SJSA1 (cell line): ENCODE measurements around the gene F11R. TPM values are rescaled to one million over a fixed set of nuclear protein-coding genes. Genes with fewer than 3 reads are reported as not detected.

Source experiments
- DNase-seq, 2 experiments: peaks; one replicate each; pipeline ENCODE4 v3.0.0-alpha.2; 2015 to 2020; ENCODE audit warnings: low spot score in 2 of 2, low read depth in 1 of 2
- H3K27ac ChIP-seq: fragments of 250-450 bp; sonication (Bioruptor Pico); 2 replicates; pipeline ENCODE4 v1.5.1; 2020; ENCODE audit warnings: mild to moderate bottlenecking, moderate library complexity
- H3K27me3 ChIP-seq: fragments of 250-450 bp; sonication (Bioruptor Pico); replicated peaks from 2 replicates; pipeline ENCODE4 v1.5.1; 2020; ENCODE audit warnings: mild to moderate bottlenecking, moderate library complexity
- H3K36me3 ChIP-seq: fragments of 250-450 bp; sonication (Bioruptor Pico); 2 replicates; pipeline ENCODE4 v1.5.1; 2020; ENCODE audit warnings: mild to moderate bottlenecking
- H3K4me1 ChIP-seq: fragments of 250-450 bp; sonication (Bioruptor Pico); replicated peaks from 2 replicates; pipeline ENCODE4 v1.6.1; 2021; ENCODE audit warnings: mild to moderate bottlenecking
- H3K4me3 ChIP-seq: fragments of 250-450 bp; sonication (Bioruptor Pico); 2 replicates; pipeline ENCODE4 v1.5.1; 2020; ENCODE audit warnings: mild to moderate bottlenecking
- H3K9me3 ChIP-seq: fragments of 250-450 bp; sonication (Bioruptor Pico); replicated peaks from 2 replicates; pipeline ENCODE4 v1.5.1; 2020; ENCODE audit warnings: mild to moderate bottlenecking
- total RNA-seq: library from RNA; depleted of rRNA; stranded (reverse); fragments of >200 nt; shearing (Covaris generic); gene quantifications from 2 replicates; pipeline ENCODE4 v1.2.3, GENCODE V29; 2014

F11R gene
- total RNA-seq, 1 experiment from 2014 or later = 3.2 TPM

- Histone ChIP-seq H3K36me3 (peaks cover 6% of the 10 kb centered on the region), H3K27me3 (no peaks in the 10 kb centered on the region), H3K27ac (no peak overlapping the region), H3K9me3 (no peaks in the 10 kb centered on the region), H3K4me3 (no peak overlapping the region), H3K4me1 (peaks cover 4% of the 10 kb centered on the region)
- no peak for DNase-seq
These were observed 28.2 kb upstream of the F11R start for GRCh38 chr1:161048949-161049722.

GRCh38 chr1:161047436-161048420 lies 26.8 kb upstream of the F11R start:
- DNase-seq = no peak
- Histone ChIP-seq H3K4me3 (no peak overlapping the region), H3K9me3 (no peaks in the 10 kb centered on the region), H3K36me3 (peaks cover 14% of the 10 kb centered on the region), H3K4me1 (peaks cover 6% of the 10 kb centered on the region), H3K27me3 (no peaks in the 10 kb centered on the region), H3K27ac (no peak overlapping the region)

GRCh38 chr1:161046605-161047228 lies 25.8 kb upstream of the F11R start:
- no peaks in the 10 kb centered on the region for H3K9me3 ChIP-seq
- no peak for DNase-seq
- H3K27me3 ChIP-seq = no peaks in the 10 kb centered on the region
- H3K4me3 ChIP-seq = peak overlapping the region; percentile 63
- peak overlapping the region; percentile 93 for H3K27ac ChIP-seq
- H3K4me1 ChIP-seq = peaks cover 6% of the 10 kb centered on the region
- peaks cover 24% of the 10 kb centered on the region for H3K36me3 ChIP-seq

- peak within 1 kb of the TSS; percentile 93 for H3K27ac ChIP-seq
- H3K9me3 ChIP-seq = no peaks in the 10 kb centered on the region
- DNase-seq = peak; percentile 92 to 97
These were observed 25.0 kb upstream of the F11R start, which contains the start of gene USF1 for GRCh38 chr1:161045736-161046604. Gene USF1 (minus strand): TSS chr1:161045977. CDS start chr1:161043275, 2,702 bp downstream.

GRCh38 chr1:161044908-161045735 lies 24.2 kb upstream of the F11R start:
- Histone ChIP-seq H3K36me3 (peaks cover 40% of the 10 kb centered on the region), H3K4me3 (peak overlapping the region; percentile 63), H3K9me3 (no peaks in the 10 kb centered on the region), H3K4me1 (peaks cover 6% of the 10 kb centered on the region), H3K27ac (peak overlapping the region; percentile 93), H3K27me3 (no peaks in the 10 kb centered on the region)
- DNase-seq = peak; percentile 72 to 73

More at GRCh38 chr1:161045736-161046604, 25.0 kb upstream of the F11R start, which contains the start of gene USF1:
- H3K36me3 ChIP-seq = peaks cover 32% of the 10 kb centered on the region
- H3K4me1 ChIP-seq = peaks cover 6% of the 10 kb centered on the region
- H3K4me3 ChIP-seq = peak within 1 kb of the TSS; percentile 63
- no peaks in the 10 kb centered on the region for H3K27me3 ChIP-seq

GRCh38 chr1:161044535-161044907 lies 23.6 kb upstream of the F11R start:
- peaks cover 6% of the 10 kb centered on the region for H3K4me1 ChIP-seq

GRCh38 chr1:161039546-161039945 lies 18.6 kb upstream of the F11R start:
- H3K9me3 ChIP-seq = no peaks in the 10 kb centered on the region
- no peak overlapping the region for H3K27ac ChIP-seq
- no peaks in the 10 kb centered on the region for H3K27me3 ChIP-seq
- peaks cover 61% of the 10 kb centered on the region for H3K36me3 ChIP-seq
- H3K4me1 ChIP-seq = peaks cover 6% of the 10 kb centered on the region
- no peak overlapping the region for H3K4me3 ChIP-seq
- DNase-seq = no peak

More at GRCh38 chr1:161044535-161044907, 23.6 kb upstream of the F11R start:
- peak overlapping the region; percentile 63 for H3K4me3 ChIP-seq
- DNase-seq = no peak
- peak overlapping the region; percentile 93 for H3K27ac ChIP-seq
- peaks cover 46% of the 10 kb centered on the region for H3K36me3 ChIP-seq
- H3K27me3 ChIP-seq = no peaks in the 10 kb centered on the region
- H3K9me3 ChIP-seq = no peaks in the 10 kb centered on the region

- Histone ChIP-seq H3K36me3 (peaks cover 59% of the 10 kb centered on the region), H3K27me3 (no peaks in the 10 kb centered on the region), H3K4me1 (peaks cover 2% of the 10 kb centered on the region), H3K4me3 (no peak overlapping the region), H3K27ac (no peak overlapping the region), H3K9me3 (no peaks in the 10 kb centered on the region)
- DNase-seq = no peak
These were observed 18.2 kb upstream of the F11R start for GRCh38 chr1:161039154-161039545.

GRCh38 chr1:161038523-161039153 lies 17.7 kb upstream of the F11R start, which contains the start of gene TSTD1:
Gene TSTD1 (minus strand): TSS chr1:161038964. CDS start chr1:161038889, 75 bp downstream.
- Histone ChIP-seq H3K27me3 (no peaks in the 10 kb centered on the region), H3K27ac (no peak within 1 kb of the TSS), H3K4me1 (no peaks in the 10 kb centered on the region), H3K4me3 (no peak within 1 kb of the TSS), H3K36me3 (peaks cover 57% of the 10 kb centered on the region), H3K9me3 (no peaks in the 10 kb centered on the region)
- DNase-seq = no peak

- Histone ChIP-seq H3K4me1 (no peaks in the 10 kb centered on the region), H3K36me3 (peaks cover 53% of the 10 kb centered on the region), H3K9me3 (no peaks in the 10 kb centered on the region), H3K27ac (no peak overlapping the region), H3K4me3 (no peak overlapping the region), H3K27me3 (no peaks in the 10 kb centered on the region)
- DNase-seq = no peak
These were observed 16.9 kb upstream of the F11R start for GRCh38 chr1:161037661-161038522.

GRCh38 chr1:161033751-161034150 lies 12.8 kb upstream of the F11R start:
- no peaks in the 10 kb centered on the region for H3K4me1 ChIP-seq
- H3K9me3 ChIP-seq = no peaks in the 10 kb centered on the region
- H3K27ac ChIP-seq = no peak overlapping the region
- H3K4me3 ChIP-seq = no peak overlapping the region
- peaks cover 14% of the 10 kb centered on the region for H3K36me3 ChIP-seq
- no peaks in the 10 kb centered on the region for H3K27me3 ChIP-seq
- no peak for DNase-seq
